GM18508 (cell line): ENCODE data around the gene HEPACAM.

Source experiments
- ATAC-seq: cut with Tn5 transposase; IDR thresholded peaks from one replicate; pipeline ENCODE4 v1.9.1; 2021; ENCODE audit warnings: moderate number of reproducible peaks; ENCODE audit not compliant: insufficient read depth, unreplicated experiment

Gene HEPACAM

GRCh38 chr11:124889191-124890091, 46.4 kb downstream of the HEPACAM start:
- no peak for ATAC-seq

GRCh38 chr11:124887667-124888013, 48.2 kb downstream of the HEPACAM start:
- ATAC-seq = no peak

GRCh38 chr11:124886978-124887666, 48.7 kb downstream of the HEPACAM start:
- ATAC-seq = no peak

GRCh38 chr11:124886476-124886875, 49.4 kb downstream of the HEPACAM start:
- no peak for ATAC-seq

GRCh38 chr11:124884869-124885479, 50.9 kb downstream of the HEPACAM start:
- ATAC-seq = no peak

- ATAC-seq = no peak
Observed at GRCh38 chr11:124884340-124884739, 51.5 kb downstream of the HEPACAM start.

GRCh38 chr11:124882339-124883071, 53.3 kb downstream of the HEPACAM start:
- ATAC-seq = no peak

- no peak for ATAC-seq
Observed at GRCh38 chr11:124880958-124881357, 54.9 kb downstream of the HEPACAM start.

GRCh38 chr11:124880290-124880611, 55.6 kb downstream of the HEPACAM start:
- ATAC-seq = no peak

- ATAC-seq = no peak
Observed at GRCh38 chr11:124879493-124880289, 56.2 kb downstream of the HEPACAM start.

- ATAC-seq = no peak
Observed at GRCh38 chr11:124878759-124879492, 56.9 kb downstream of the HEPACAM start.

GRCh38 chr11:124877910-124878758, 57.7 kb downstream of the HEPACAM start:
- ATAC-seq = no peak

- no peak for ATAC-seq
Observed at GRCh38 chr11:124877631-124877909, 58.3 kb downstream of the HEPACAM start.

GRCh38 chr11:124876818-124877630, 58.8 kb downstream of the HEPACAM start:
- ATAC-seq = no peak

GRCh38 chr11:124875943-124876817, 59.7 kb downstream of the HEPACAM start:
- ATAC-seq = peak; percentile 71

GRCh38 chr11:124875401-124875800, 60.4 kb downstream of the HEPACAM start:
- ATAC-seq = no peak
